Endothelial cell of umbilical vein (primary cell): ENCODE data around the gene CBL. TPM values are rescaled to one million over a fixed set of nuclear protein-coding genes. Genes with fewer than 3 reads are reported as not detected.

Experiments used
- BruUV-seq: library from RNA; stranded (reverse); fragments of 400-500 nt; replicated peaks from 2 replicates; lab custom pipeline; 2021; lab: Mats Ljungman, UMichigan
- CTCF ChIA-PET: fragments of 300-600, 350-600 bp; sonication (Branson Sonifier 250); formaldehyde crosslinking; loops from one replicate; lab custom pipeline; 2021; ENCODE audit warnings: antibody characterized with exemption, inconsistent platforms; lab: Charles Lee
- POLR2A ChIA-PET: fragments of 300-600, 350-600 bp; sonication (Branson Sonifier 250); formaldehyde crosslinking; loops from one replicate; lab custom pipeline; 2021; ENCODE audit warnings: antibody characterized with exemption, inconsistent platforms; lab: Charles Lee
- DNase-seq: peaks from one replicate; pipeline ENCODE4 v3.0.0-alpha.2; 2011; ENCODE audit warnings: low read depth, low spot score
- FAIRE-seq: peaks from 2 replicates; lab custom pipeline; 2011; peaks lifted over from hg19 to GRCh38; lab: Jason Lieb, UNC
- H2AFZ ChIP-seq: 2 replicates; pipeline ENCODE4 v1.6.0; 2012; ENCODE audit warnings: low read depth, low read length, control low read depth, inconsistent platforms
- H3K27ac ChIP-seq: 2 replicates; pipeline ENCODE4 v1.5.1; 2011; ENCODE audit warnings: low read depth, mild to moderate bottlenecking, control low read depth, low read length, moderate library complexity; ENCODE audit not compliant: insufficient read depth
- H3K27me3 ChIP-seq, 2 experiments: 2 replicates each; pipeline versions ENCODE4 v1.6.0 to v1.6.1; 2011; ENCODE audit warnings: low read length in 2 of 2, mixed read lengths in 1 of 2; ENCODE audit not compliant: control insufficient read depth in 2 of 2, insufficient read depth in 2 of 2
- H3K36me3 ChIP-seq, 2 experiments: 2 replicates in 1 of 2; 3 replicates in 1 of 2; pipeline ENCODE4 v1.5.1; 2011; ENCODE audit warnings: low read length in 2 of 2, mild to moderate bottlenecking in 1 of 2, moderate library complexity in 1 of 2; ENCODE audit not compliant: control insufficient read depth in 2 of 2, insufficient read depth in 2 of 2; ENCODE audit errors: extremely low read depth in 1 of 2
- H3K4me1 ChIP-seq: 3 replicates; pipeline ENCODE4 v1.5.1; 2011; ENCODE audit warnings: mild to moderate bottlenecking, low read length; ENCODE audit not compliant: control insufficient read depth, insufficient read depth; ENCODE audit errors: extremely low read depth
- H3K4me2 ChIP-seq: 2 replicates; pipeline ENCODE4 v1.6.1; 2011; ENCODE audit warnings: low read length, control low read depth, mixed read lengths; ENCODE audit not compliant: insufficient read depth
- H3K4me3 ChIP-seq, 3 experiments: fragments of 200-600 bp in 1 of 3; sonication (generic), shearing (Covaris generic) in 1 of 3; replicated peaks in 1 of 3; 2 replicates each; pipeline ENCODE4 v1.5.1; 2011 to 2016; ENCODE audit warnings: control low read depth in 3 of 3, low read length in 3 of 3, mild to moderate bottlenecking in 2 of 3, inconsistent platforms in 1 of 3, low read depth in 1 of 3, moderate library complexity in 1 of 3; ENCODE audit not compliant: insufficient read depth in 1 of 3
- H3K79me2 ChIP-seq: 2 replicates; pipeline ENCODE4 v1.6.0; 2012; ENCODE audit warnings: low read length, inconsistent platforms; ENCODE audit not compliant: control insufficient read depth, insufficient read depth
- H3K9ac ChIP-seq: replicated peaks from 2 replicates; pipeline ENCODE3; 2011; ENCODE audit warnings: low read length, control low read depth; ENCODE audit not compliant: insufficient read depth; ENCODE audit errors: extremely low read depth
- H3K9me1 ChIP-seq: replicated peaks from 3 replicates; pipeline ENCODE4 v1.6.0; 2011; ENCODE audit warnings: mild to moderate bottlenecking, low read length; ENCODE audit not compliant: control insufficient read depth, insufficient read depth; ENCODE audit errors: extremely low read depth
- H3K9me3 ChIP-seq: replicated peaks from 2 replicates; pipeline ENCODE4 v1.5.1; 2012; ENCODE audit warnings: low read length, inconsistent platforms; ENCODE audit not compliant: control insufficient read depth, insufficient read depth
- H4K20me1 ChIP-seq: replicated peaks from 2 replicates; pipeline ENCODE3; 2011; ENCODE audit warnings: mild to moderate bottlenecking, low read length; ENCODE audit not compliant: control insufficient read depth, insufficient read depth; ENCODE audit errors: extremely low read depth
- EZH2 ChIP-seq: IDR thresholded peaks from 2 replicates; pipeline ENCODE4 v1.6.1; 2012; ENCODE audit warnings: borderline replicate concordance, low read depth, mild to moderate bottlenecking, moderate library complexity, low read length, inconsistent platforms; ENCODE audit not compliant: severe bottlenecking
- FOS ChIP-seq: IDR thresholded peaks from 2 replicates; pipeline ENCODE4 v1.6.1; 2011; ENCODE audit warnings: mild to moderate bottlenecking, low read length, moderate library complexity, borderline replicate concordance; ENCODE audit not compliant: insufficient read depth
- GATA2 ChIP-seq: IDR thresholded peaks from 2 replicates; pipeline ENCODE4 v1.7.0; 2011; ENCODE audit warnings: low read depth, mild to moderate bottlenecking, moderate library complexity, mixed read lengths, low read length; ENCODE audit not compliant: insufficient read length, insufficient read depth
- JUN ChIP-seq: IDR thresholded peaks from 2 replicates; pipeline ENCODE4 v1.6.1; 2011; ENCODE audit warnings: borderline replicate concordance, low read depth; ENCODE audit not compliant: insufficient read length, insufficient read depth
- MYC ChIP-seq: IDR thresholded peaks from one replicate; pipeline ENCODE4 v1.6.1; 2011; ENCODE audit warnings: mild to moderate bottlenecking, low read depth, low read length
- POLR2A ChIP-seq: IDR thresholded peaks from 2 replicates; pipeline ENCODE4 v1.6.1; 2012; ENCODE audit warnings: low read depth, mild to moderate bottlenecking, control low read depth, low read length
- POLR2AphosphoS5 ChIP-seq: IDR thresholded peaks from 2 replicates; pipeline ENCODE4 v1.6.1; 2012; ENCODE audit warnings: low read depth, mild to moderate bottlenecking, control low read depth, low read length, moderate library complexity; ENCODE audit not compliant: insufficient read depth
- dilution Hi-C: fragments of 300-500 bp; cut with MboI; formaldehyde crosslinking; loops from one replicate; pipeline ENCODE4 v1.15.0; 2019; ENCODE audit warnings: low sequenced_read_pairs; ENCODE audit not compliant: extremely low pct_ligation_motif_present
- intact Hi-C: fragments of 100-400 bp; cut with micrococcal nuclease; formaldehyde crosslinking; loops from one replicate; pipeline ENCODE4 v1.10.0; 2022
- polyA plus RNA-seq, 4 experiments: library from polyadenylated mRNA; depleted of rRNA in 3 of 4; stranded (reverse) in 3 of 4; unstranded in 1 of 4; fragments of >200 nt; gene quantifications; 2 replicates each; pipeline versions ENCODE4 v1.2.1 to v1.2.3, GENCODE V29; 2011 to 2012; ENCODE audit warnings: missing spikeins in 1 of 4
- total RNA-seq: library from RNA; stranded (reverse); gene quantifications from 2 replicates; pipeline ENCODE4 v1.2.3, GENCODE V29; 2021
- TF ChIP-seq, protein P1 (sequence below), 2 donors: IDR thresholded peaks; 1 replicate in 1 of 2; 2 replicates in 1 of 2; pipeline ENCODE4 v1.5.1; 2011; ENCODE audit warnings: low read length in 2 of 2, mild to moderate bottlenecking in 2 of 2, moderate library complexity in 2 of 2, control low read depth in 1 of 2, inconsistent platforms in 1 of 2, low read depth in 1 of 2; ENCODE audit not compliant: insufficient read depth in 1 of 2; ENCODE audit errors: extremely low read depth in 1 of 2
- TF ChIP-seq, protein P2 (sequence below): IDR thresholded peaks from 2 replicates; pipeline ENCODE4 v1.6.1; 2011; ENCODE audit not compliant: insufficient read depth, insufficient read length

The CBL gene
- total and polyA plus RNA-seq, 2 donors (not counting 3 experiments of a cell fraction or from before 2014, with no cell fraction given): 15.5 to 41.5 TPM

DNA sequence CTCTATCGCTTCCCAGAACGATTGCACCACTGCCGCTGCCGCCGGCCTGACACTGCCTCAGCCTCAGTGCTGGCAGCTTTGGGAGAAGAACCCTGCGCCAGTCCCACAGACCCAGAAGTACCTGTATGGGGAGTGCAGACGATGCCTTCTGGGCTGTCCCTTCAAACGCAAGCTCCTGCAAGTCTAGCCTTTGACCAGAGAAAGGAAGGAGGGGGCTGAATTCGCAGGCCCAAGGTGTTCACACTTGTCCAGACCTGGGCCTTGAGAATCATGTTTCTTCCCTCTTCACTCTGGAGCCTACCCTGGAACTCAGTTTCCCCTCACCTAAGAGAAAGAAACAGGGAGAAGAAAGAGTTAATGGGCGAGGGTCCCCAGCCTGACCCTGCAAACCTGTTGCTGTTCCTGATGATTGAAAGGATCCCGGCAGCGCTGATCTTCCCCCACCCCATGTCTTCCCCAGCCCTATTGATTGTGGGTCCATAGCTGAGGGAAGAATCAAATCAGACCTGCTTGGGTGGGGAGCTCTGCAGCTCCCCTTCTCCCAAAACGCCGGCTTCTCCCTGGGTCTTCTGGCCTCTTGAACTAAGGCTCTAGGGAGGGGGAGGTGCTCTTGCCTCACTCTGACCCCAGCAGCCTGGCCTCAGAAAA lies 111.6 kb downstream of the CBL start:
- Histone ChIP-seq H3K9ac (peak overlapping the region; percentile 65), H3K79me2 (peaks cover 48% of the 10 kb centered on the region), H3K27me3 (no peaks in the 10 kb centered on the region), H3K36me3 (peaks cover 8 to 17% of the 10 kb centered on the region in 2 experiments), H2AFZ (no peak overlapping the region), H3K4me3 (peak overlapping the region in 2 of 3 experiments; percentile 29 to 87), H3K27ac (peak overlapping the region; percentile 93), H4K20me1 (no peaks in the 10 kb centered on the region), H3K4me1 (peaks cover 66% of the 10 kb centered on the region), H3K4me2 (peak overlapping the region; percentile 6), H3K9me1 (no peaks in the 10 kb centered on the region), H3K9me3 (no peaks in the 10 kb centered on the region)
- dilution Hi-C loops: no loop called here
- DNase-seq (no peak), FAIRE-seq (no peak)
- intact Hi-C loops: loop anchor here (5.0 kb wide), 2 partner anchors 250 to 405 kb away; partner anchors contain the start of gene VPS11
- BruUV-seq: TSS peak; percentile 15
- ChIA-PET CTCF (interaction anchor here (3.3 to 15.9 kb wide), 3 partner anchors 10 to 112 kb away, joined by 17 to 301 read pairs (median 136); partner anchors contain the start of genes C1QTNF5 and CBL), POLR2A (interaction anchor here (1.1 to 2.6 kb wide), 9 partner anchors 10 to 223 kb away, joined by 3 to 18 read pairs (median 9); partner anchors contain the start of genes C1QTNF5 and DPAGT1)
- no peak for TF ChIP-seq GATA2
- no peak for TF ChIP-seq FOS
- TF ChIP-seq JUN: no peak
- TF ChIP-seq EZH2: no peak
- TF ChIP-seq, protein P1, sequence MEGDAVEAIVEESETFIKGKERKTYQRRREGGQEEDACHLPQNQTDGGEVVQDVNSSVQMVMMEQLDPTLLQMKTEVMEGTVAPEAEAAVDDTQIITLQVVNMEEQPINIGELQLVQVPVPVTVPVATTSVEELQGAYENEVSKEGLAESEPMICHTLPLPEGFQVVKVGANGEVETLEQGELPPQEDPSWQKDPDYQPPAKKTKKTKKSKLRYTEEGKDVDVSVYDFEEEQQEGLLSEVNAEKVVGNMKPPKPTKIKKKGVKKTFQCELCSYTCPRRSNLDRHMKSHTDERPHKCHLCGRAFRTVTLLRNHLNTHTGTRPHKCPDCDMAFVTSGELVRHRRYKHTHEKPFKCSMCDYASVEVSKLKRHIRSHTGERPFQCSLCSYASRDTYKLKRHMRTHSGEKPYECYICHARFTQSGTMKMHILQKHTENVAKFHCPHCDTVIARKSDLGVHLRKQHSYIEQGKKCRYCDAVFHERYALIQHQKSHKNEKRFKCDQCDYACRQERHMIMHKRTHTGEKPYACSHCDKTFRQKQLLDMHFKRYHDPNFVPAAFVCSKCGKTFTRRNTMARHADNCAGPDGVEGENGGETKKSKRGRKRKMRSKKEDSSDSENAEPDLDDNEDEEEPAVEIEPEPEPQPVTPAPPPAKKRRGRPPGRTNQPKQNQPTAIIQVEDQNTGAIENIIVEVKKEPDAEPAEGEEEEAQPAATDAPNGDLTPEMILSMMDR (IDR thresholded peaks at IDR 0.05; ENCODE audit: extremely low read depth in 1 of 2, insufficient read depth in 1 of 2, low read depth in 1 of 2, low read length in 2 of 2): no peak
- no peak for TF ChIP-seq POLR2AphosphoS5
- TF ChIP-seq MYC: no peak
- TF ChIP-seq POLR2A: no peak
- TF ChIP-seq, protein P2, sequence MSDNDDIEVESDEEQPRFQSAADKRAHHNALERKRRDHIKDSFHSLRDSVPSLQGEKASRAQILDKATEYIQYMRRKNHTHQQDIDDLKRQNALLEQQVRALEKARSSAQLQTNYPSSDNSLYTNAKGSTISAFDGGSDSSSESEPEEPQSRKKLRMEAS: no peak
